GM19467 (cell line): ENCODE results near the gene HSPA2.

ENCODE experiments used
- ATAC-seq: cut with Tn5 transposase; IDR thresholded peaks from one replicate; pipeline ENCODE4 v1.9.1; 2021; ENCODE audit warnings: mild to moderate bottlenecking, moderate library complexity; ENCODE audit not compliant: unreplicated experiment

Gene HSPA2

DNA sequence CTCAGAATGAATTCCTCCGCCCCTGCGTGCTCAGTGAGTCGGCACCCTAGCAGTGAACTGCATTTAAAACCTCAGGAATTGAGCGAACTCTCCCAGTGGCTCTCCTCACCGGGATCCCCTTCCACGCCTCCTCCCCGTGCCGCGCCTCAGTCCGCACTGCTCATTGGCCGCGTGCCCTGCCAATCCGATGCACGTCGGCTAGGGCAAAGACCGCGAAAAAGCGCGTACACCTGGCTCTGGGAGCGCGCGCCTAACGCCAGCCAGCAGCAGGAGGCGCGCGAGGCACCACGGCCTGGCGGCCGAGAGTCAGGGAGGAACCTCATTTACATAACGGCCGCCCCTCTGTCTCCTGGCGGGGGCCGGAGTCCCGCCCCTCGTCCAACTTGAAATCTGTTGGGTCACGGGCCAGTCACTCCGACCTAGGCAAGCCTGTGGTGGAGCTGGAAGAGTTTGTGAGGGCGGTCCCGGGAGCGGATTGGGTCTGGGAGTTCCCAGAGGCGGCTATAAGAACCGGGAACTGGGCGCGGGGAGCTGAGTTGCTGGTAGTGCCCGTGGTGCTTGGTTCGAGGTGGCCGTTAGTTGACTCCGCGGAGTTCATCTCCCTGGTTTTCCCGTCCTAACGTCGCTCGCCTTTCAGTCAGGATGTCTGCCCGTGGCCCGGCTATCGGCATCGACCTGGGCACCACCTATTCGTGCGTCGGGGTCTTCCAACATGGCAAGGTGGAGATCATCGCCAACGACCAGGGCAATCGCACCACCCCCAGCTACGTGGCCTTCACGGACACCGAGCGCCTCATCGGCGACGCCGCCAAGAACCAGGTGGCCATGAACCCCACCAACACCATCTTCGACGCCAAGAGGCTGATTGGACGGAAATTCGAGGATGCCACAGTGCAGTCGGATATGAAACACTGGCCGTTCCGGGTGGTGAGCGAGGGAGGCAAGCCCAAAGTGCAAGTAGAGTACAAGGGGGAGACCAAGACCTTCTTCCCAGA, at the start of gene HSPA2:
Gene HSPA2 (plus strand): TSS at position 534 of the 995 bp plus-strand sequence. CDS start 109 bp downstream, at position 643.
- peak; percentile 95 for ATAC-seq

DNA sequence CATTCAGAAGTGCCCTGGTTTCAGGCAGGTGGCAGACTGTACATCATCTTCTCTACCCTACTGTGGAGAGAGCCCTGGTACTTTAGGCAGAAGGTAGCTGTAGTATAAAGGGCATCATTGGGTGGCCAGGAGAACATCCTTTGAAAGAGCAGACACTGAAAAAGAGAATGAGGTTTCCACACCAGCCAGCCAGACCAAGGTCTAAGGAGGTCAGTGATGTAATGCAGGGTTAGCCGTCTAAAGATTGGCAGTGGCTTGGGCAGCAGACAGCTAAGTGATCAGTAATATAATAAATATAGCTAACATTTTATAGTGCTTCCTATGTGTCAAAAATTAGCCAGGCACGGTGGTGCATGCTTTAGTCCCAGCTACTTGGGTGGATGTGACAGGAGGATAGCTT, 48.9 kb upstream of the HSPA2 start:
- no peak for ATAC-seq

DNA sequence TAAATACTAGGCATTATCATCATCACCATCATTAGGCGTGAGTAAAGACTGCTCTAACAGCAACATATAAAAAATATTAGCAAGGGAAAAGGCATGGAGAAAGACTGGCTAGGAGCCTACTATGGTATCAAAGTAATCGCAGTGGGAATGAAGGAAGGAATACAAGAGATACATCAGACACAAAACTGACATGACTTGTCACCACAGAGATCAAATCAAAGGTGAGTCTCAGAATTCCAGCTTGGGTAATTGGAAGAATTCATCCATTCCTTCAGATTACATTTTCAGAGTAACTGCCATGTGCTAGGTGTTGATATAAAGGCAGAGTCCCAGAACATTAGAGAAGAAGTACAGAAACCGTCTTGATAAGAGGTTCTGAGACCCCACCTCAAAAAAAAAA, 47.1 kb upstream of the HSPA2 start:
- no peak for ATAC-seq

DNA sequence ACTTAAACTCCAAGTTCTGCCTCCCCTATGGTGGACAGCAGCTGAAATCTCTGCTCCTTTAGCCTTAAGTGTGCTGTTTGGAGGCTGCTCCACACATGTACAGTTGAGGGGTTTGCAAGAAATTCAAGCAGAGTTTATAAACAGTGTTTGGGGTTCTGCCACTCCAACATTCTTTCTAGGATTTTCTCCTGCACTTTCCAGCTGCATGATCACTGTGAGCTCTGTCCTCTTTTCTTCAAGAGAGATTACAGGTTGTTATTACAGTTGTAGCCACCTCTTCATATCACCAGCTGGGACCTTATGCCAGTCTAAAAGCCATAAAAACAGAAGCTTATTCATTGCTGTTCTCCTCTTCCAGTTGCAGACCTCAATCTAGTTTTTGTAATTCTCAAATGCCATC, 45.3 kb upstream of the HSPA2 start:
- no peak for ATAC-seq

DNA sequence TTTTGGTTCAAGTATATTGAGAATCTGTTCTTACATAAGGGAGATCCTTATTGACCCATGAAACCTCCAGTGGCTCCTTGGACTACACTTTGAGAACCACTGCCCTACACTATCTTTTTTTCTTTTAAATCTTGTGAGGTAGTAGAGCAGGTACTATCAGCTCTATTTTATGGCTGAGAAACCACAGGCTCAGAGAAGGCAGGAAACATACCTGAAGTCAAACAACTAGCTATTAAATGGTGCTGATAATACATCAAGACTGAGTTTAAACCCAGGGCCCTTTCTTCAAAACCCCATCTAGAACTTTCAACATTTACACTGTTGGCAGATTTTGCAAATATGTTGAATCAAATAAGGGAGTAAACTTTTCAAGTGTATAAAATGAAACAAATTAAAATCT, 43.8 kb upstream of the HSPA2 start:
- no peak for ATAC-seq

DNA sequence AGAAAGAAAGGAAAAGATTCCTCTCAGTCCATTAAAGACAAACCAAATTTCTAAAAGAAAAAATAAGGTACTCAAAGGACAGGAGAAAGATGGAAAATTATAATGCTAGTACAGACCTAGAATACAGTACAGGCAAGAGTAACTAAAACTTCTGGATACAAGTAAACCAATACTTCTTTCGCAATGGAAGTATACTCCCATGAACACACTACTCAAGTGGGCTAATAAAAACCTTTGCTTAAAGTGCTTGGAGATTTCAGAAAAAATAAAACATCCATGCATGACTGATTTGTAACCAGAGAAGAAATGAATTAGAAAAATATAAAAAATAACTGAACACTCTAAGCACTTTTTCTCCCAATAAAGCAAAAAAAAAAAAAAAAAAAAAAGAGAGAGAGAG, 40.5 kb upstream of the HSPA2 start:
- no peak for ATAC-seq

DNA sequence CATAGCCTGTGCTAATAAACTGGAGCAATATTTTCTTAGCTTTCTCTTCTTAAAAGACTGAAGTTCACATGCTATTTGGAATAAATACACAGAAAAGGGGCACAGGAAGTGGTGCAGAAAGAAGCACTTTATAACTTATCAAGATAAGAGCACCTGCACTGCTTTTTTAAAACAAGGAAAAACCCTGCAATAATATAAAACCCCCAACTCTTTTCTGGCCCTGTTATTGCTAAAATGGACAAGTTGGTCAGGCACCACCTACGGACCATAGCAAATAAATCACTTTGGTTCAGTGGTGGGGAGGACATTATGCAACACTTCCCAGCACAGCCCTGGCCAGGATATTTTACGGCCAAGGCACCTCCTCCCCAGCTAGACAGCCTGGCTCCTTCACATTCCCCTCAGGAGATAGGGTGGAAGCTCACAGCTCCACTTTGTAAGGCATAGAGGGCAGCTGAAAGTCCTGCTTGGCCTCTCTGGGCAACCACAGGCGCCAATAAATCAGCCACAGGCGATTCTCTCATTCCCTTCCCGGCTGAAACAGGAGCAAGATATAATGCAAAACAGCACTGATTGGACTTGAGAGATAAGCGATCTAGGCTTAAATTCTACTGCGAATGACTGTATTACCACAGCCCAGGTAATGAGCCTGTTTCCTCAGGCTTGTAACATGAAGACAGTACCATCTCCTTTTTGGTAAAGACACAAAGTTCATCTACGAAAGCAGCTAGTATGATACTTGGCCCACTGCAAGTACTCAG, 39.0 kb upstream of the HSPA2 start:
- no peak for ATAC-seq

DNA sequence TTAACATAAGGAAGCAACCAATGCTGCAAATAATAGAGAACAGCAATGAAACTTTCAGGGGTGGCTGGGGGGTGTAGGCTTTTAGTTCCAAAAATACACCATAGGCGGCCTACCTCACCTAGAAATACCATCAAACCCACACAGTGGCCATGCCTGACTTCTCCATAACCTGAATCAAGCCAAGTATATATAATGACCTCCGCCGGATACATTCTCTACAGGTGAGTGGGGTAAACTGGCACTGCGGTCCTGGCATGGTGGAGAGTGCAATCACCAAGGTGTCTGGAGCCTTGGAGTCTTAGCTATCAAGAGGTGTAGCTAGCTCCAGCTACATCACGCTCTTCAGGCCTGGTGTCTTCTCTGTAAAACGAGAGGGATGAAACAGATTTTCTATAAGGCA, 38.1 kb upstream of the HSPA2 start:
- ATAC-seq = no peak

DNA sequence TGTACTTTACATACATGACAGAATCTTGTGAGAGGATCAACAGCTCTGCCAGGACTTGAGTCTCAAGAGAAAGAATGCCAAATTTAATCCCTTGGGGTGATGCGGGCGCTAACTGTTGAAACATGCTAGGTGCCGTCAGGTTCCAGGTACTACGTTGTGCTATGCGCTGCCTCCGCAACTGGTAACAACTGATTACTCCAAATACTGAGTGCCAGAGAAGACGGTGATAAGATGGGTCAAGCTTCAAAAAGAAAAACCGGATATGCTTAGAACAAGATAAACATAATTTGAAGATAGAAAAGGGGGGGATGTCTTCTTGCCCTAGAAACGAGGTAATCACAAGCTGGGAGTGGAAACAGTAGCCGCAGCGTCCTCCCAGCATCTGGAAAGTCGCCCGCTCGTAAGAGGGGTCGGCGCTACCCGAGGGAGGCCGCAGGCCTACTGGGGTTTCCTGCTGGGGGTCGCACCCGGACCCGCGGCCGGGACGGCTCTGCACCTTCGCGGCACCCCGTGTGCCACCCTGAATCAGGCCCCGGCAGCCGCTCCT, 37.6 kb upstream of the HSPA2 start:
- peak; percentile 0 for ATAC-seq

DNA sequence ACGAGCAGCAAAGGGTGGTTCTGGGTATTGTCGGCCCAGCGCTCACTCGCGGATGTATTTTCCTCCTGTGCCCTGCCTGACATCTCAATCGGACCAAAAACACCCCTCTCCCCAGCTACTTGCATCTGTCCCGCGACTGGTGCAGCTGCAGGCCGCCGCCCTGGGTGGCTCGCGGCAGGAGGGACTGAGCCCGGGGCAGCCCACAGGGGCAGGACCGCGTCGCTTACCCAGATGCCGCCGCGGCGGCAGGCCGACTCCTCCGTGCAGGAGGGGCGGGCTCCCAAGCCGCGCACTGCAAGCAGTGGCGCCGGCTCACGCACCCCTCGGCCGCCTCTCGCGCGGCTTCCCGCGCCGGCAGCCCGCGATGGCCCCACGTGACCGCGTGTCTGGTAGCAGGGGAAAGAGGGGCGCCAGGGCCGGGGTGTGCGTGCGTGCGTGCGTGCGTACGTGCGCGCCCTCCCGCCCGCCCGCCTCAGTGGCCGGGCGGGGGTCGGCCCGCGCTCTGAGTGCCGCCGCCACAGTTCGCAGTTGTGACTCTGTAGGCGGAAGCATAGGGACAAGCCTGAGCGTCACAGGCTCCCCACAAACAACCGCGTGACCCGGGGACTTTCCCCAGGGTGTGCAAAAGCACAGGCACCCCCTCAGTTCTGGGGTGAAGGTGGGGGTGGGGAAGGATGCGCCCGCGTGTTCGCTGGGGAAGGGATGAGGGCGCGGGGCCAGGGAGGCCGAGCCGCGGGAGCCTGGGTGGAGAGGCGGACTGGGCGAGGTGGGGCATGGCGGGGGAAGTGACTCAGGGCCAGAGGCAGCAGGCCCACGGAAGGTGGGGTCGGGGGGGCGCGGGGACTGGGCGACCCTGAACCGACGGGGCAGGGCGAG, 36.9 kb upstream of the HSPA2 start, which contains the start of gene ZBTB25:
Gene ZBTB25 (minus strand): TSS at position 405 of the 876 bp plus-strand sequence. CDS start 13,305 bp downstream, outside the sequence.
- peak; percentile 57 for ATAC-seq

DNA sequence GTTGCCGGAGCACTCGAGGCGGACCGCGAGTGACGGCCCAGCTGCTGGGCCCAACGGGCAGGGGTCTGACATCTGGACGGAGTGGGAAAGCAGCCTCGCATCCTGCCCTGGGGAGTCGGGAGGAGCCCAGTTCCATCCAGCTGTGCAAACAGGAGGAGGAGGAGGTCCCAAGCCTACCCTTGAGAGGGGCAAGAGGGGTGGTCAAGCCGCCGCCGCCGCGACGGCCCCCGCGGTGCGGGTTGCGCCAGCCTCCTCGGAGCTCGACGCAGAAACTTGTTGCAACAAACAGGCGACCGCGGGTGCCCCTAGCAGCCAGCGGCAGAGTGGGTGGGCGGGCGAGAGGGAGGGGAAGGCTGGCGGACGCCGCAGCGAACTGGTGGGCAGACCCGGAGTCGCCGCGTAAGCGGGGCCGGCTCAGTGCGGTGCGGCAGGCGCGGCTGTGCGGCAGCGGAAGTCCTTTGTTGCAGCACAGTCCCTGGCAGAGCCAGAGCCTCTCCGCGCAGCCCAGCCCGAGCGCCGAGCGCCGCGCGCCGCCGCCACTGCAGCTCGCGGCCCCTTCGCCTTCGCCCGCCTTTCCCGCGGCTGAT, 36.1 kb upstream of the HSPA2 start, which contains the start of gene ZBTB1:
Gene ZBTB1 (plus strand): TSS at position 461 of the 587 bp plus-strand sequence. CDS start 16,735 bp downstream, outside the sequence.
- ATAC-seq = peak; percentile 23

DNA sequence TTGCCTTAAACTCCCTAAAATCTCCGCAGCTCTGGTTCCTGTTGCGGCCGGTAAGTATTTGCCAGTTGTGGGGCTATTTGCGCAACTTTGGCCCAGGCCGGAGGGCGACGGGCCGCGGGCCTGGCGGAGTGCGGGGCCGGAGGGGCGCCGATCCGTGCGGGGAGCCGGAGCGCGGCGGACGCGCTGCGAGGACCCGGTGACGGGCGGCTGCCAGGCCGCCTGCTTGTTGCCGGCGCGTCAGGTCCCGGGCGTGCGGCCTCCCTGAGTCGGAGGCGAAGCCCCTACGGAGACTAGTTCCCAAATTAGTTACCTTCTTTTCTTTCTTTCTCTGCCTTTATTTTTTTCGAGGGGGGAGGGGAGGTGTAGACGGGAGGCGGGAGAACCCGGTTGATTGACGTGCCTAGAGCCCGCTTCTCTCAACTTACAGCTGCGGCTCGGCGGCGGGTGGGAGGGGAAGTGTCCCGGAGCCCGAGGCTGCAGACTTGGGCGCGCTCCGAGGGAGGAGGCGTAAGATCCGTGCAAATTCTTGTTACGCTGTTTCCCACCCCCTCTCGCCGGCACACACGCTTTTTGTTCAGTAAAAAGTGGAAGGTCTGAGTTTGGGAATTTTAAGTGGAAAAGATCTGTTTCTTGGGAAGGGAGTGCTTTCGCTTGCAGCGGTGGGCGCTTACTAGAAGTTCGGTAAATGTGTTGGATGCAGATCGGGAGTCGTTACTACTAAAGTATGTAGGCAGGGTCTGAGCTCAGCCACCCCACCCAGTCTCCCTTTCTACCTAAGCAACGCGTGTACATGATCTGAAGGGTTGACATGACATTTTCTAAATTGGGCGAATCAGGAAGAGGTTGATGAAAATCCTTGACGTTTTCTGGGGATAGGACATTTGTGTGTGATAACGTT, 35.4 kb upstream of the HSPA2 start:
- ATAC-seq = peak; percentile 15

DNA sequence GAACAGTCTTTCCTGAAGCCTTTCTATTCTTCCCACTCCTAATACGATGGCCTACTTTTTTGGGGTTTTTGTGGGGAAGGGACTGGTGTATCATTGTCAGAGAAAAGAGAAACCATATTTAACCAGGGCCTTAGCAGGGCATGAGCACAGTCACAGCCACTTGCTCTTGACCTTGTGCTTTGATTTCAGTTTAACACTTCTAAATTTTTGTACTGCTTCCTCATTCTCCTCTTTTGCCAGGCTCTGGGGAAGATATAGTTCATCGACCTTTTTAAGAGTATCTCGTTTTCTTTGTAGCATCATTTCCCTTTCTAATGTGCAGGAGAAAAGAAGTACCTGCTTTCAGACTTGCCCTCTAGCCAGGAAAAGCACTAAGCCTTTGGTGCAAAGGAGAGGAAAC, 33.8 kb upstream of the HSPA2 start:
- ATAC-seq = no peak

DNA sequence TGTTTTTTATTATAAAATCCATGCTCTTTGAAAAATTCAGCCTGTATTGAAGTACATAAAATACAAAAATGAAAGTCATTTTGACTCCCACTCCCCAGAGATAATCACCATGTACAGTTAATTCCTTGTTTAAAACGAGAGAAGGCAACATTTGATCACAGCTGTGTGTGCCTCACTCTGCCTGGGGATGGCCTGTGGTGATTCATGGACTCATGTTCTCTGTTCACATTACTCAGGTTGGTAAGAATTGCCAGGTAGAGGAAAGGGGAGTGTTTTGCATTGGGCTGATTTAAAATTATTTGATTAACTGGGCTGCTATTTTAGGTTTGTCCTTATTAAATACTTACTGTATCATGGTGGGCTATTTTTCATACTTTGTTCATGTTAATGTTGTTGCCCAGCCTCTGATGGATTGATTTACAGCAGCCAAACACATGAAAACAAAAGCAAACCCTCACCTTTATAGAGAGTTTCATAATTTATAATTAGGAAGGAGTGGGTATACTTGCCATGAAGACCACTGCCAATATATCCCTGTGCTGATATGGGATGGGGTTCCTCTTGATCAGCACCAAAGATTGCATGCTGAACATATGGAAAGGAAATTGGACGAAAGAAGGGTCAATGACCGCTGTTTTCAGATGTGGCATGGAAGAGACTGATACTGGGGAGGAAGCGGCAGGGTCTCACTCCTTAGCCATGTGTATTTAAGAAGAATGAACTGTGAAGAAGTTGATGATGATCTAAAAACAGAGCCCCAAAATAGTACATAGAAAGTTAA, 33.0 kb upstream of the HSPA2 start:
- no peak for ATAC-seq

DNA sequence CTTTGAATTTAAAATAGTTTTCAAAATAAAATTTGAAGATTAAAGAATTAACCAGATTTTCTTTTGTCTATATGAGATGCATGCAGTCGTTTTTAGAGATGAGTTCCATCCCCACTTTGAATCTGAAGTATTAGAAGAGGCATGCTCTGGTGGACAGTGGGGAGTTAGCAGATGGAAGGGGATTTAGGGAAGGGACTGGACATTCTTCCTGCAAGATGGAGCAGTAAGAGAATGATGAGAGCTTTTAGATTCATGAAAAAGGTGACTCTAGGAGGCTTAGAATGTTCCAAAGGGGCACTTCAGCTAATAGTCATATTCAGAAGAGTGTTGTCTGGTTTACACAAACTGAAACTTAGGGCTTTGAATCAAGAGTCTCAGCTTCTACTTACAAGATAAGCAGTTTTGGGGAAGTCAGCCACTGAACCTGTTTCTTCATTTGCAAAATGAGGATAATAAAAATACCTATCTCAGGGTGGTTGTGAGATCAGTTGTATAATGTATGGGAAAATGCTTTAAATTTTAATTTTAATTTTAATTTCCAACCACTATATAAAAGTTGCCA, 32.2 kb upstream of the HSPA2 start:
- ATAC-seq = no peak

DNA sequence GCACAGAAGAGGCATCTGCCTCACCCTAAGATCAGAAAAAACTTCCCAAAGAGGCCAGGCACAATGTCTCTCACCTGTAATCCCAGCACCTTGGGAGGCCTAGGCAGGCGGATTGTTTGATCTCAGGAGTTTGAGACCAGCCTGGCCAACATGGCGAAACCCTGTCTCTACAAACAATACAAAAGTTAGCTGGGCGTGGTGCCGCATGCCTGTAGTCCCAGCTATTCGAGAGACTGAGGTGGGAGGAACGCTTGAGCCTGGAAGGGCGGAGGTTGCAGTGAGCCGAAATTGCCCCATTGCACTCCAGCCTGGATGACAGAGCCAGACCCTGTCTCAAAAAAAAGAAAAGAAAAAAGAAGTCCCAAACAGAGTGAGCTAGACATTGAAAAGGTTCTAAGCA, 31.5 kb upstream of the HSPA2 start:
- no peak for ATAC-seq

DNA sequence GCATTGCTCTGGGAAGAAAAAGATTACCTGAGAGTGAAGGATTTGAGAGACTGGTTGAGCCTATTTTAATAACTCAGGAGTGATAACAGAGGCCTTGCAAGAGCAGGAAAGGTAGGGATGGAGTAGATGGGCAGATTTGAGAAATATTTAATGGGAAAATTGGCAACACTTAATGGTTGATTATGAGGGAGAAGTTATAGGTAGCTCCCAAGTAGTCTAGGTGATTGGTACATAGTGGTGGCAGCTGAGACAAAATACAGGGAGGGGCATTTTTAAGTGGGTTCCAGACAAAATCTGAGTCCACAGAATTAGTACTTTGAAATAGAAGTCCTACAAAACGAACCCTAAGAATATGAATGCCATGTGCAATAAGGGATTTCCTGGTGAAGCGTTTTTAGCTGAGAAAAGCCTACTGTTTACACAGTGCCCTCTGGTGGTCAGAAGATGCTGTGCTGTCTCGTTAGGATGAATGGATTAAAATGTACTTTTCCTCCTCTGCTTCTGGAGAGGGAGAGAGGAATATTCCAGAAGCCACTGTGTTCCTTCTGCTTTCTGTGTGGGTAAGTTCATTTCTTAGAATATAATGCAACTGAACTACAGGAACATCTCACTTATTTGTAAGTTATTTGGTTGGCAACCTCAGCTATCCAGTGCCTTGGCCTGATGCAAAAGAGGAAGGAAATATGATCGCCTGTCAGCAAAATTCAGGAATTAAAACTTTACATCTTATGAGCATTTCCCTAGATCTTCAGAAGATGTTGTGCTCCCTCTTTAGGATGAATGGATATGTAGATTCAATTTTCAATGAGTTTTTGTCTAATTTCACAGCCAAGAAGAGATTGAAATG, 29.5 kb upstream of the HSPA2 start:
- ATAC-seq = no peak
